Measurements from ENCODE around the gene TRPM8.
A peak's percentile ranks its signal among the peaks of the same experiment; 100 is the strongest.
"Not testable (repeated sequence)": the region's sequence is repeated elsewhere in the genome, so short reads cannot be mapped to it uniquely, and the experiment has no call there.

The TRPM8 gene

DNA sequence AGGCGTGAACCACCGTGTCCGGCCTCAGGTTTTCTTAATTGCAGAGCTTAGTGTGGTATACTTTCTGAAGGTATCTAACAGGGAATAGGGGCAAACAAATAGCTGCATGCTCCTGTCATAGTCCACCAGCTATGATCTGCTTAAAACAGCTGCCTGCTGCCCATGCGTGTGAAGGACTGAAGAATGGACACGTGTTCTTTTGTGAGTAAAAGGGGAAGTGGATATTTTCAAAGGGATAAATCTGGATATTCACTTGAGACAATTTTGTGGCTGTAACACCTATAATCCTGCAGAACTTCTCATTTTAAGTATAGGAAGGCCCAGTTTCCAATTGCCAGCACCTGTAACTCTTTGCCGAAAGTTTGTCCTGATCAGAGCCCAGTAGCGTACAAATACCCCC, 44.7 kb downstream of the TRPM8 start:
- no peak overlapping the region for H3K4me3 ChIP-seq (ENCODE audit: low read depth, low read length)
- TF ChIP-seq, protein P1, sequence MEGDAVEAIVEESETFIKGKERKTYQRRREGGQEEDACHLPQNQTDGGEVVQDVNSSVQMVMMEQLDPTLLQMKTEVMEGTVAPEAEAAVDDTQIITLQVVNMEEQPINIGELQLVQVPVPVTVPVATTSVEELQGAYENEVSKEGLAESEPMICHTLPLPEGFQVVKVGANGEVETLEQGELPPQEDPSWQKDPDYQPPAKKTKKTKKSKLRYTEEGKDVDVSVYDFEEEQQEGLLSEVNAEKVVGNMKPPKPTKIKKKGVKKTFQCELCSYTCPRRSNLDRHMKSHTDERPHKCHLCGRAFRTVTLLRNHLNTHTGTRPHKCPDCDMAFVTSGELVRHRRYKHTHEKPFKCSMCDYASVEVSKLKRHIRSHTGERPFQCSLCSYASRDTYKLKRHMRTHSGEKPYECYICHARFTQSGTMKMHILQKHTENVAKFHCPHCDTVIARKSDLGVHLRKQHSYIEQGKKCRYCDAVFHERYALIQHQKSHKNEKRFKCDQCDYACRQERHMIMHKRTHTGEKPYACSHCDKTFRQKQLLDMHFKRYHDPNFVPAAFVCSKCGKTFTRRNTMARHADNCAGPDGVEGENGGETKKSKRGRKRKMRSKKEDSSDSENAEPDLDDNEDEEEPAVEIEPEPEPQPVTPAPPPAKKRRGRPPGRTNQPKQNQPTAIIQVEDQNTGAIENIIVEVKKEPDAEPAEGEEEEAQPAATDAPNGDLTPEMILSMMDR (IDR thresholded peaks at IDR 0.05; ENCODE audit: insufficient read depth, low read depth, low read length, missing control alignments): no peak
- no peak for DNase-seq (ENCODE audit: low read depth)

DNA sequence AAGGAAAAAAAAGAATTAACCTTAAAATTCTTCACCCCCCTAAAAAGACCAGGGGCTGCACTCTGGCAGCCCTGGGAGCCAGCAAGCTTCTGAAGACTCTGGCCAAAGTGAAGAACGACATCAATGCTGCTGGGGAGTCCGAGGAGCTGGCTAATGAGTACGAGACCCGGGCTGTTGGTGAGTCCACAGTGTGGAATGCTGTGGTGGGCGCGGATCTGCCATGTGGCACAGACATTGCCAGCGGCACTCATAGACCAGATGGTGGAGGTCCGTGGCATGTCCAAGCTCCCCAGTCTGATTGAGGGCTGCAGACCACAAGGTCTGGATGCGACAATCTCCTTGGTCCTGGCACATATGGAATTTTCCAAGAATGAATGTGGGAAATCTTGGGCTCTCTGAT, 47.4 kb downstream of the TRPM8 start:
- H3K4me3 ChIP-seq (ENCODE audit: low read depth, low read length): no peak overlapping the region
- TF ChIP-seq, protein P1 (IDR thresholded peaks at IDR 0.05; ENCODE audit: insufficient read depth, low read depth, low read length, missing control alignments): no peak
- no peak for DNase-seq (ENCODE audit: low read depth)

GRCh38 chr2:233965032-233965603, 47.9 kb downstream of the TRPM8 start:
- no peak overlapping the region for H3K4me3 ChIP-seq (ENCODE audit: low read depth, low read length)
- no peak for DNase-seq (ENCODE audit: low read depth)
- TF ChIP-seq, protein P1 (IDR thresholded peaks at IDR 0.05; ENCODE audit: insufficient read depth, low read depth, low read length, missing control alignments): no peak

- H3K4me3 ChIP-seq (ENCODE audit: low read depth, low read length); DNase-seq (ENCODE audit: low read depth): not testable (repeated sequence)
These were observed 48.5 kb downstream of the TRPM8 start for GRCh38 chr2:233965646-233966045.

GRCh38 chr2:233966388-233966787, 49.2 kb downstream of the TRPM8 start:
- no peak overlapping the region for H3K4me3 ChIP-seq (ENCODE audit: low read depth, low read length)
- TF ChIP-seq, protein P1 (IDR thresholded peaks at IDR 0.05; ENCODE audit: insufficient read depth, low read depth, low read length, missing control alignments): no peak
- peak; percentile 14 for DNase-seq (ENCODE audit: low read depth)

DNA sequence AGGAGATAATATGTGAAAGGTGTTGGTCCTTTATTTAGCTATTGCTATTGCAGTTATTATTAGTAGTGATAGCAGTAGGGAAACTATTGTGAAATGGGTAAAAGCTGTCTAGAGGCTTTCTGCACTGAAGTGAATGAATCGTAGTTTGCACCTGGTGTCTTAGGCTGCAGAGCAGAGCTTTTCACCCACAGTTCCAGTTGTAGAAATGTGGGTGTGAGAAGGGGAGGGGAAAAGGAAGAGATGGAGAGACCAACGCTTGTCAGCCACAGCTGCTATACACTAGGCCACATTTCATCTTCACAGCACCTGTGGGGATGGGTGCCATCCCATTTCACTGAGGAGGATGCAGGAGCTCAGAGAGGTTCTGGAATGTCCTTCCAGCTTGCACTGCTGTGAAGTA, 50.0 kb downstream of the TRPM8 start:
- no peak overlapping the region for H3K4me3 ChIP-seq (ENCODE audit: low read depth, low read length)
- no peak for DNase-seq (ENCODE audit: low read depth)
- TF ChIP-seq, protein P1 (IDR thresholded peaks at IDR 0.05; ENCODE audit: insufficient read depth, low read depth, low read length, missing control alignments): no peak

- TF ChIP-seq, protein P1 (IDR thresholded peaks at IDR 0.05; ENCODE audit: insufficient read depth, low read depth, low read length, missing control alignments): no peak
- DNase-seq (ENCODE audit: low read depth): no peak
- no peak overlapping the region for H3K4me3 ChIP-seq (ENCODE audit: low read depth, low read length)
These were observed 51.4 kb downstream of the TRPM8 start for GRCh38 chr2:233968556-233968955.

DNA sequence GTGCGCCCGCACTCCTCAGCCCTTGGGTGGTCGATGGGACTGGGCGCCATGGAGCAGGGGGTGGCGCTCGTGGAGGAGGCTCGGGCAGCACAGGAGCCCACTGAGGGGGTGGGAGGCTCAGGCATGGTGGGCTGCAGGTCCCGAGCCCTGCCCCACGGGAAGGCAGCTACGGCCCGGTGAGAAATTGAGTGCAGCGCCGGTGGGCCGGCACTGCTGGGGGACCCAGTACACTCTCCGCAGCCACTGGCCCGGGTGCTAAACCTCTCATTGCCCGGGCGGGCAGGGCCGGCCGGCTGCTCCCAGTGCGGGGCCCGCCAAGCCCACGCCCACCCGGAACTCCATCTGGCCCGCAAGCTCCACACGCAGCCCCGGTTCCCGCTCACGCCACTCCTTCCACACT, 55.3 kb downstream of the TRPM8 start:
- not testable (repeated sequence) for H3K4me3 ChIP-seq (ENCODE audit: low read depth, low read length); DNase-seq (ENCODE audit: low read depth)
